CD4-positive, alpha-beta T cell (primary cell): Measurements from ENCODE around the gene IGF2BP3. TPM values are rescaled to one million over a fixed set of nuclear protein-coding genes. Genes with fewer than 3 reads are reported as not detected.

Experiments used
- ATAC-seq: fragments of 200-7000 bp; cut with Tn5 transposase; one replicate; pipeline ENCODE4 v1.10.0; 2022; ENCODE audit warnings: mild to moderate bottlenecking; ENCODE audit not compliant: poor library complexity
- CTCF ChIA-PET: fragments of 350-600 bp; sonication (Branson Sonifier 250); formaldehyde crosslinking; loops from one replicate; lab custom pipeline; 2021; ENCODE audit warnings: antibody characterized with exemption, inconsistent platforms; lab: Charles Lee
- POLR2A ChIA-PET: fragments of 350-600 bp; sonication (Branson Sonifier 250); formaldehyde crosslinking; loops from one replicate; lab custom pipeline; 2021; ENCODE audit warnings: antibody characterized with exemption, inconsistent platforms; lab: Charles Lee
- DNase-seq, 14 experiments: peaks; one replicate each; pipeline ENCODE4 v3.0.0-alpha.2; 2013 to 2020; ENCODE audit warnings: mixed read lengths in 2 of 14
- H3K27ac ChIP-seq, 2 donors: one replicate each; pipeline versions ENCODE4 v1.5.1 to v1.7.0; 2013; ENCODE audit warnings: low read length in 2 of 2, low read depth in 1 of 2, mild to moderate bottlenecking in 1 of 2
- H3K27me3 ChIP-seq, 2 experiments: 1 replicate in 1 of 2; 2 replicates in 1 of 2; pipeline versions ENCODE4 v1.6.1 to v1.7.0; 2013; ENCODE audit warnings: low read length in 2 of 2, control low read depth in 1 of 2, mild to moderate bottlenecking in 1 of 2, moderate library complexity in 1 of 2; ENCODE audit not compliant: insufficient read depth in 2 of 2, control insufficient read depth in 1 of 2
- H3K36me3 ChIP-seq: one replicate; pipeline ENCODE4 v1.6.1; 2013; ENCODE audit warnings: low read length, control low read depth; ENCODE audit not compliant: insufficient read depth
- H3K4me1 ChIP-seq: one replicate; pipeline ENCODE4 v1.6.1; 2013; ENCODE audit warnings: low read length, control low read depth; ENCODE audit not compliant: insufficient read depth
- H3K4me3 ChIP-seq: one replicate; pipeline ENCODE4 v1.5.1; 2013; ENCODE audit warnings: mild to moderate bottlenecking, low read length, moderate library complexity
- H3K9me3 ChIP-seq, 2 experiments: 1 replicate in 1 of 2; 2 replicates in 1 of 2; pipeline versions ENCODE4 v1.6.1 to v1.7.0; 2013; ENCODE audit warnings: low read length in 2 of 2, mild to moderate bottlenecking in 2 of 2, control low read depth in 1 of 2, moderate library complexity in 1 of 2; ENCODE audit not compliant: control insufficient read depth in 1 of 2, insufficient read depth in 1 of 2
- H3K27ac Mint-ChIP-seq: one replicate; pipeline ENCODE4 v1.8.0; 2020; ENCODE audit warnings: mixed read lengths
- H3K27me3 Mint-ChIP-seq: one replicate; pipeline ENCODE4 v1.8.0; 2021; ENCODE audit warnings: mixed read lengths
- H3K36me3 Mint-ChIP-seq: one replicate; pipeline ENCODE4 v1.8.0; 2021; ENCODE audit warnings: low read depth, mixed read lengths
- H3K4me1 Mint-ChIP-seq: one replicate; pipeline ENCODE4 v1.8.0; 2021; ENCODE audit warnings: low read depth, mixed read lengths
- H3K4me3 Mint-ChIP-seq: one replicate; pipeline ENCODE4 v1.8.0; 2020; ENCODE audit warnings: mild to moderate bottlenecking, mixed read lengths
- H3K9me3 Mint-ChIP-seq: one replicate; pipeline ENCODE4 v1.8.0; 2020; ENCODE audit warnings: mixed read lengths
- CTCF ChIP-seq: fragments of 200-600 bp; IDR thresholded peaks from one replicate; pipeline ENCODE4 v1.8.0; 2022; ENCODE audit warnings: antibody characterized with exemption, mild to moderate bottlenecking
- intact Hi-C, 2 experiments: fragments of 100-400 bp; cut with DNase I in 1 of 2; cut with micrococcal nuclease in 1 of 2; formaldehyde crosslinking; loops; one replicate each; pipeline versions ENCODE4 v1.15.1 to v1.9.0; 2023 to 2025; cut with DNase I, micrococcal nuclease
- total RNA-seq, 174 experiments: library from RNA in 2 of 174; stranded (reverse) in 2 of 174; gene quantifications; one replicate each; pipeline ENCODE4 v1.2.3 and lab custom pipeline; 2021 to 2026

The IGF2BP3 gene
- total RNA-seq, 2 experiments from 2014 or later, result not detected

- ATAC-seq (no peak), DNase-seq (peak in 2 of 14 experiments; percentile 8 to 38)
- POLR2A ChIA-PET, result interaction anchor here (0.6 to 2.3 kb wide), 13 partner anchors 21 to 299 kb away, joined by 3 to 13 read pairs (median 4); partner anchors contain the start of genes CCDC126 and NUP42
- TF ChIP-seq CTCF, result no peak
- Histone ChIP-seq H3K9me3 (no peaks in the 10 kb centered on the region), H3K27ac (peak overlapping the region; percentile 74 to 78), H3K27me3 (no peaks in the 10 kb centered on the region), H3K36me3 (peaks cover 14% of the 10 kb centered on the region), H3K4me1 (peaks cover 31% of the 10 kb centered on the region), H3K4me3 (peak overlapping the region; percentile 93)
- Mint-ChIP-seq H3K27me3 (no peaks in the 10 kb centered on the region), H3K27ac (peak overlapping the region; percentile 95), H3K36me3 (peaks cover 38% of the 10 kb centered on the region), H3K4me3 (peak overlapping the region; percentile 90), H3K4me1 (peaks cover 51% of the 10 kb centered on the region), H3K9me3 (no peaks in the 10 kb centered on the region)
- CTCF ChIA-PET, result interaction anchor here (0.9 to 2.6 kb wide), 4 partner anchors 21 to 26 kb away, joined by 3 to 12 read pairs (median 4); no protein-coding TSS in a partner anchor
- intact Hi-C loops, result loop anchor here (5.0 to 10.0 kb wide), 8 partner anchors 174 to 1829 kb away; partner anchors contain the start of genes TRA2A (in 2 of the 2), CCDC126 (in 1 of the 2), CYCS (in 1 of the 2) and FAM221A (in 1 of the 2)
Measured at GRCh38 chr7:23298141-23298881, 172.0 kb downstream of the IGF2BP3 start.

DNA sequence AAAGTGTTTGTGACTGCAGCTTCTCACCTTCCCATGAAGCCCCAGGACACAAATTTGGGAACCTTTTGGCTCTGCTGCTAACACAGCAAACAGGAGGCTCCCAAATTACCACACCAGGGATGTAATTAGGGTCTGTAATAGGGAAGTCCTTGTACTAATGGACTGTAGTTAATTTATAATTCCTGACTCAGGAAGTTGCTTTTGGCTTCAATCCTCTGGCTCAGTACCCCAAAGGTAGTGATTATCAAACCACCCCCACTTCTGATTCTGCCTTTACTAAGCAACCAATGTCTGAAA is 174.9 kb downstream of the IGF2BP3 start:
- H3K4me3 Mint-ChIP-seq, result no peak overlapping the region
- H3K9me3 Mint-ChIP-seq, result no peaks in the 10 kb centered on the region
- no peaks in the 10 kb centered on the region for H3K27me3 Mint-ChIP-seq
- Histone ChIP-seq H3K27me3 (no peaks in the 10 kb centered on the region), H3K36me3 (no peaks in the 10 kb centered on the region), H3K27ac (no peak overlapping the region), H3K4me3 (no peak overlapping the region), H3K9me3 (no peaks in the 10 kb centered on the region), H3K4me1 (peaks cover 16% of the 10 kb centered on the region)
- H3K4me1 Mint-ChIP-seq, result peaks cover 30% of the 10 kb centered on the region
- intact Hi-C loops, result loop anchor here (5.0 to 10.0 kb wide), 8 partner anchors 177 to 1832 kb away; partner anchors contain the start of genes TRA2A (in 2 of the 2), CCDC126 (in 1 of the 2), CYCS (in 1 of the 2) and FAM221A (in 1 of the 2)
- no peak for ATAC-seq
- H3K27ac Mint-ChIP-seq, result no peak overlapping the region
- ChIA-PET POLR2A (interaction anchor here (1.5 kb wide), 1 partner anchor 22 kb away, joined by 3 read pairs; no protein-coding TSS in a partner anchor), CTCF (no interaction called here)
- DNase-seq, result no peak
- H3K36me3 Mint-ChIP-seq, result peaks cover 14% of the 10 kb centered on the region
- TF ChIP-seq CTCF, result no peak

DNA sequence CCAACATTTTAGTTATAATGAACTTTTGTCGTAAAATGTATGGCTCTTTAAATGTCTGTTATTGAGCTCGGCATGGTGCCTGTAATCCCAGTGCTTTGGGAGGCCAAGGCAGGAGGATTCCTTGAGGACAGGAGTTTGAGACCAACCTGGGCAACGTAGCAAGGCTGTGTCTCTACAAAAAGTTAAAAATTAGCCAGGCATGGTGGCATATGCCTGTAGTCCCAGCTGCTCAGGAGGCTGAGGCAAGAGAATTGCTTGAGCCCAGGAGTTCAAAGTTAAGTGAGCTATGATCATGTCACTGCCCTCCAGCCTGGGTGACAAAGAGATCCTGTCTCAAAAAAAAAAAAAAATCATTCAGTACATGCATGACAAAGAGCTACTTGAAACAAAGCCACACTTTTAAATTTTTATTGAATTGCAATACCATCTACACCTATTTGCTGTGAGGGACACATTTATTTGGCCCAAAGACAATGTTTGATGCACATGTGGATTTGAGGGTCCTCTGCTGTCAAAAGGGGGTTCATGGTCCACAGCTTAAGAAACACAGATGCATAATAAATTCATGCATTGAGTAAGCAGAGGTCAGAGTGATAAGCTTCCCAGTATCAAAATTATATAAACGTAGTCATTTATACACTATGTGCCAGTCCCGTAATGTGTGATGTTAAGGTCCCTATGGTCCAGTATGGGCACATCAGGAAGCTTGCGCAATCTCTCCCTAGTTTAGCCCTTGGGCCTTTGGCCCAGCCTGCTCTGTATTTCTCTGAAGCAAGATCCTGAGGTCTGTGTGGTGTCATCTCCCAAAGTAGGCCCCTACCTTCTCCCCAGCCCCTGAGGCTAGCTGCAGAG is 175.5 kb downstream of the IGF2BP3 start:
- H3K27ac Mint-ChIP-seq, result no peak overlapping the region
- ATAC-seq, result no peak
- Histone ChIP-seq H3K27ac (no peak overlapping the region), H3K4me3 (no peak overlapping the region), H3K27me3 (no peaks in the 10 kb centered on the region), H3K9me3 (no peaks in the 10 kb centered on the region), H3K4me1 (peaks cover 15% of the 10 kb centered on the region), H3K36me3 (no peaks in the 10 kb centered on the region)
- peaks cover 24% of the 10 kb centered on the region for H3K4me1 Mint-ChIP-seq
- intact Hi-C loops, result loop anchor here (5.0 to 10.0 kb wide), 8 partner anchors 178 to 1833 kb away; partner anchors contain the start of genes TRA2A (in 2 of the 2), CCDC126 (in 1 of the 2), CYCS (in 1 of the 2) and FAM221A (in 1 of the 2)
- DNase-seq, result no peak
- H3K36me3 Mint-ChIP-seq, result peaks cover 8% of the 10 kb centered on the region
- TF ChIP-seq CTCF, result no peak
- no peak overlapping the region for H3K4me3 Mint-ChIP-seq
- H3K27me3 Mint-ChIP-seq, result no peaks in the 10 kb centered on the region
- H3K9me3 Mint-ChIP-seq, result no peaks in the 10 kb centered on the region
- ChIA-PET POLR2A (interaction anchor here (1.5 kb wide), 1 partner anchor 22 kb away, joined by 3 read pairs; no protein-coding TSS in a partner anchor), CTCF (interaction anchor here (0.9 to 2.1 kb wide), 2 partner anchors 22 to 110 kb away, joined by 3 to 9 read pairs; no protein-coding TSS in a partner anchor)
